Esophagus muscularis mucosa (tissue), 3 donors: ENCODE results near the gene DAAM2.

Source experiments
- POLR2A ChIP-seq: fragments of 450-650 bp; IDR thresholded peaks from one replicate; pipeline ENCODE4 v1.6.1; 2017; ENCODE audit warnings: antibody characterized with exemption, moderate library complexity, mild to moderate bottlenecking, low read depth
- TF ChIP-seq, protein P1 (sequence below), 3 experiments: fragments of 200-600 bp in 2 of 3; fragments of 450-650 bp in 1 of 3; sonication (generic) in 2 of 3; IDR thresholded peaks; one replicate each; pipeline ENCODE4 v1.5.1; 2017 to 2019; ENCODE audit warnings: antibody characterized with exemption in 3 of 3, mild to moderate bottlenecking in 2 of 3, moderate library complexity in 1 of 3

DNA sequence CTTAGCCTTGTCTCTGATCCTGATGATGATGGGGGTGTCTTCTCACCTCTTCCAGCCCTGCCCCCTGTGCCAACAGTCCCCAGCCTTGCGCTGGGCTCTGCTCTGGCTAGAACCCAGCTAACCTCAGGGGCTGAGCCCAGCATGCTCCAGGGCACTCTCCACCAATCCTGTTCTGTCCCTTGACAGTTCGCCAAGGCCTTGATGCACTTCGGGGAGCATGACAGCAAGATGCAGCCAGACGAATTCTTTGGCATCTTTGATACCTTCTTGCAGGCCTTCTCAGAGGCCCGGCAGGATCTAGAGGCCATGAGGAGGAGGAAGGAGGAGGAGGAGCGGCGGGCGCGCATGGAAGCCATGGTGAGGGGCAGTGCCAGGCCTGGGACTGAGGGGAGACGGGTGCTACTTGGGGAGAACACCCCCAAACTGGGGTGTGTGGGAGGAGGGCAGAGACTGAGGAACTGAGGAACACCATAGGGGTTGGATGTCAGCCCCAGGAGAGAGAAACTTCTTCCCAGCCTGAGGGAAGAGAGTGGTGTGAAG is 109.0 kb downstream of the DAAM2 start:
- TF ChIP-seq, protein P1, sequence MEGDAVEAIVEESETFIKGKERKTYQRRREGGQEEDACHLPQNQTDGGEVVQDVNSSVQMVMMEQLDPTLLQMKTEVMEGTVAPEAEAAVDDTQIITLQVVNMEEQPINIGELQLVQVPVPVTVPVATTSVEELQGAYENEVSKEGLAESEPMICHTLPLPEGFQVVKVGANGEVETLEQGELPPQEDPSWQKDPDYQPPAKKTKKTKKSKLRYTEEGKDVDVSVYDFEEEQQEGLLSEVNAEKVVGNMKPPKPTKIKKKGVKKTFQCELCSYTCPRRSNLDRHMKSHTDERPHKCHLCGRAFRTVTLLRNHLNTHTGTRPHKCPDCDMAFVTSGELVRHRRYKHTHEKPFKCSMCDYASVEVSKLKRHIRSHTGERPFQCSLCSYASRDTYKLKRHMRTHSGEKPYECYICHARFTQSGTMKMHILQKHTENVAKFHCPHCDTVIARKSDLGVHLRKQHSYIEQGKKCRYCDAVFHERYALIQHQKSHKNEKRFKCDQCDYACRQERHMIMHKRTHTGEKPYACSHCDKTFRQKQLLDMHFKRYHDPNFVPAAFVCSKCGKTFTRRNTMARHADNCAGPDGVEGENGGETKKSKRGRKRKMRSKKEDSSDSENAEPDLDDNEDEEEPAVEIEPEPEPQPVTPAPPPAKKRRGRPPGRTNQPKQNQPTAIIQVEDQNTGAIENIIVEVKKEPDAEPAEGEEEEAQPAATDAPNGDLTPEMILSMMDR (IDR thresholded peaks at IDR 0.05): no peak
- TF ChIP-seq POLR2A: no peak
